Lower lobe of right lung (tissue), 2 donors: ENCODE results near the gene FAM111A. TPM values are rescaled to one million over a fixed set of nuclear protein-coding genes. Genes with fewer than 3 reads are reported as not detected.
"Not testable (repeated sequence)": the region's sequence is repeated elsewhere in the genome, so short reads cannot be mapped to it uniquely, and the experiment has no call there.

ENCODE experiments used
- ATAC-seq, 2 donors: fragments of 200-7000 bp; cut with Tn5 transposase; one replicate each; pipeline ENCODE4 v1.9.1; 2020 to 2022; ENCODE audit warnings: mild to moderate bottlenecking in 2 of 2, moderate library complexity in 2 of 2
- DNase-seq: peaks from one replicate; pipeline ENCODE4 v3.0.0-alpha.2; 2020
- H3K27ac ChIP-seq: fragments of 200-600 bp; one replicate; pipeline ENCODE4 v1.8.0; 2022
- H3K27me3 ChIP-seq: fragments of 200-600 bp; one replicate; pipeline ENCODE4 v1.8.0; 2022; ENCODE audit warnings: low read depth
- H3K36me3 ChIP-seq: fragments of 200-600 bp; one replicate; pipeline ENCODE4 v1.8.0; 2022; ENCODE audit warnings: mild to moderate bottlenecking
- H3K4me1 ChIP-seq: fragments of 200-600 bp; one replicate; pipeline ENCODE4 v1.8.0; 2022
- H3K4me3 ChIP-seq: fragments of 200-600 bp; one replicate; pipeline ENCODE4 v1.8.0; 2022; ENCODE audit warnings: mild to moderate bottlenecking
- H3K9me3 ChIP-seq: fragments of 200-600 bp; one replicate; pipeline ENCODE4 v1.8.0; 2022
- intact Hi-C: fragments of 100-400 bp; cut with DNase I; formaldehyde crosslinking; loops from one replicate; pipeline ENCODE4 v1.11.0; 2022
- total RNA-seq: library from RNA; stranded (reverse); fragmentation: NEBNext Ultra II Directional; extraction: Animal tissue kit (Norgen Biotek cat#: 25700); gene quantifications from one replicate; pipeline ENCODE4 v1.2.1, GENCODE V29; 2021
- TF ChIP-seq, protein P1 (sequence below): fragments of 200-600 bp; IDR thresholded peaks from one replicate; pipeline ENCODE4 v1.8.0; 2022; ENCODE audit warnings: antibody characterized with exemption, mild to moderate bottlenecking
- donor health status: DM: no; HTN: yes; CAD: no; lungs with severe emphysema.

Gene FAM111A
- total RNA-seq, 1 donor from 2014 or later, result 68.4 TPM

DNA sequence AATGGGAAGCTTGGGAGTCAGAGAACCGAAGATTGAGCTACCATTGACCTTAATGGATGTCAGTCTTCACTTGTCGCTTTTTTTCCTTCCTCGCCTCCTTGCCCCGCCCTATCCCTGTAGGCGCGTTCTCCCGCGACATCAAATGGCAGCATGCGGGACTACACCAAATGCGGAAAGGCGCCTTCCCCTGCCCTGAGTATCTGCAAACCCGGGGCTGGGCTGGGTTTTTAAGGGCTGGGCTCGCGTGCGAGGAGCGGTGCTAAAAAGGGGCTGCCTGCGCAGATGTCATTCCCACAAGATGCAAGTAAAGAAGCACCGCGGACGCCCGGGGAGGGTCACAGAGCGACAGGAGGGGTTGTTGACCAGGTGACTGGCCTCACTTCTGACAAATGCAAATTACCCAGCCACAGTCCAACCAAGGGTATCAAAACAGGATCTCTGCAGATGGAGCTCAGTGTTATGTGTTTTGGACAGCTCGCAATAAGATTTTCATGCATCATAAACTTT, 40.3 kb upstream of the FAM111A start:
- intact Hi-C loops, result no loop called here
- peak; percentile 75 for DNase-seq

DNA sequence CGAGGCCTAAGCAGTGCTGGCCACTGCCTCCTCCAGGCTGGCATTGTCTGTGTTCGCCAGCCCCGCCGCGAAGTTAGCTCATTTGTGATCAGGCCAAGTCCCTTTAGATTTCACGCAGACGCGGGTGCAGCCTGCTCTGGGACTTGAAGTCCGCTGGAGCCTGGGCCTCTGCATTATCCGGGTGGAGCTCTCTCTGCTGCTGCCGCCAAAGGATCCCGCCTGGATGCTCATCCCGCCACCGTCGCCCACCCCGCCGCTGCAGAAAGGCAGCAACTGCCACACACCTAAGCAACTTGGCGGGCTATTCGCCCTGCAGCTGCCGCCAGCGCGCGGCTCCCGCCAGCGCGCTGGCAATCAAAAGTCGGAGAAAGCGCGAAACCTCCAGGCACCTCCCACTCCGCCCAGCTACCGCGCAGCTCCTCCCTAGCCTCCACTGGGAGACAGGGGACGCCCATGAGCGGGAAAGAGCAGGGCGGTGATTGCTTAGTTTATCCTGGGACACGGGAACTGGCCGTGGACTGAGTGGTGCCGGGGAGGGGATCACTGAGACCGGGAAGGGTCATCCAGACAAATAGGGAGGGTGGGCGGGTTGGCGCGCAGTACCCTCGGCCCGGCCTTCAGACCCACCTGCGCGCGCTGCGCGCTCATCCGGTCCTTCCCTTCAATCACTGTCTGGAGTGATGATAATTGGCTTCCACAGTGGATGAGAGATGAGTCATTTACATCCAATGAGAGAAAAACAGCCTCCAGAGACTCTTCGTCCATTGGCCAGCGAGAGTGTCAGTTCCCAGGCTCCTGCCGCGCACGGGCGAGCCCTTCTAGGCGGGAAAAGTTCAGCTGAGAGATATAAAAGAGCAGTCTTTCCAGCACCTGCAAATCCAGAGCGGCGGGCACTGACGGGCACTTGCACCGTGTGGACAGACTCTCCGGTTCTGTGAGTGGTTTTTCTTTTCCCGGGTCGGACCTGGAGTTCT, 36.0 kb upstream of the FAM111A start, which contains the start of gene FAM111B:
FAM111B (plus strand) TSS at position 875 of the 974 bp plus-strand sequence. CDS start 2,389 bp downstream, outside the sequence.
- Histone ChIP-seq H3K4me1 (peaks cover 21% of the 10 kb centered on the region), H3K36me3 (no peaks in the 10 kb centered on the region), H3K27me3 (no peaks in the 10 kb centered on the region), H3K9me3 (no peaks in the 10 kb centered on the region), H3K4me3 (peak within 1 kb of the TSS; percentile 65), H3K27ac (no peak within 1 kb of the TSS)
- ATAC-seq, result peak; percentile 96 to 98
- TF ChIP-seq, protein P1, sequence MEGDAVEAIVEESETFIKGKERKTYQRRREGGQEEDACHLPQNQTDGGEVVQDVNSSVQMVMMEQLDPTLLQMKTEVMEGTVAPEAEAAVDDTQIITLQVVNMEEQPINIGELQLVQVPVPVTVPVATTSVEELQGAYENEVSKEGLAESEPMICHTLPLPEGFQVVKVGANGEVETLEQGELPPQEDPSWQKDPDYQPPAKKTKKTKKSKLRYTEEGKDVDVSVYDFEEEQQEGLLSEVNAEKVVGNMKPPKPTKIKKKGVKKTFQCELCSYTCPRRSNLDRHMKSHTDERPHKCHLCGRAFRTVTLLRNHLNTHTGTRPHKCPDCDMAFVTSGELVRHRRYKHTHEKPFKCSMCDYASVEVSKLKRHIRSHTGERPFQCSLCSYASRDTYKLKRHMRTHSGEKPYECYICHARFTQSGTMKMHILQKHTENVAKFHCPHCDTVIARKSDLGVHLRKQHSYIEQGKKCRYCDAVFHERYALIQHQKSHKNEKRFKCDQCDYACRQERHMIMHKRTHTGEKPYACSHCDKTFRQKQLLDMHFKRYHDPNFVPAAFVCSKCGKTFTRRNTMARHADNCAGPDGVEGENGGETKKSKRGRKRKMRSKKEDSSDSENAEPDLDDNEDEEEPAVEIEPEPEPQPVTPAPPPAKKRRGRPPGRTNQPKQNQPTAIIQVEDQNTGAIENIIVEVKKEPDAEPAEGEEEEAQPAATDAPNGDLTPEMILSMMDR, result no peak
- peak; percentile 87 for DNase-seq
- intact Hi-C loops, result no loop called here

More for the DNA sequence above, 40.3 kb upstream of the FAM111A start:
- peaks cover 19% of the 10 kb centered on the region for H3K4me1 ChIP-seq
- TF ChIP-seq, protein P1, result peak; percentile 30
- no peaks in the 10 kb centered on the region for H3K36me3 ChIP-seq
- H3K27ac ChIP-seq, result no peak overlapping the region
- peak overlapping the region; percentile 45 for H3K4me3 ChIP-seq
- H3K27me3 ChIP-seq, result no peaks in the 10 kb centered on the region
- no peaks in the 10 kb centered on the region for H3K9me3 ChIP-seq
- peak; percentile 73 to 76 for ATAC-seq

DNA sequence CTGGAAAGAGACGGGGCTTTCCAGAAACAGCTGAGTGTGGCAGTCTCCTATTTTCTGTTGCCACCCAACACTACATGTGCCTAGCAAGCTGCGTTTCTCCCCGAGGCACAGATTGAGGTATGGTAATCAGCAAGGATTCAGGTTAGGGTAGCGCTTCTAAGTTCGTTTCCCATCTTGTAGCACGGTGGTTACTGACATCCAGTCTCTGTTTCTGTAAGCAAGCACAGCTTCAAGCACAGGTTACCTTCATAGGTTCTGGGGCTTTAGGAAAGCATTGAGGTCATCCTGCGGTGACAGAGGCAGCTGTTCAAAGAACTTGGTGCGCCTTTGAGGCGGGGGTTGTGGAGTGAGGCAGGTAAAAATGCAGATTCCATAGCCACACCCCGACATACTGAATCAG, 34.9 kb upstream of the FAM111A start:
- H3K27me3 ChIP-seq, H3K9me3 ChIP-seq, DNase-seq, H3K36me3 ChIP-seq, H3K27ac ChIP-seq, intact Hi-C loops: not testable (repeated sequence)
- Histone ChIP-seq H3K4me3 (peak overlapping the region; percentile 65), H3K4me1 (peaks cover 13% of the 10 kb centered on the region)
- peak in 1 of 2 donors; percentile 1 for ATAC-seq

DNA sequence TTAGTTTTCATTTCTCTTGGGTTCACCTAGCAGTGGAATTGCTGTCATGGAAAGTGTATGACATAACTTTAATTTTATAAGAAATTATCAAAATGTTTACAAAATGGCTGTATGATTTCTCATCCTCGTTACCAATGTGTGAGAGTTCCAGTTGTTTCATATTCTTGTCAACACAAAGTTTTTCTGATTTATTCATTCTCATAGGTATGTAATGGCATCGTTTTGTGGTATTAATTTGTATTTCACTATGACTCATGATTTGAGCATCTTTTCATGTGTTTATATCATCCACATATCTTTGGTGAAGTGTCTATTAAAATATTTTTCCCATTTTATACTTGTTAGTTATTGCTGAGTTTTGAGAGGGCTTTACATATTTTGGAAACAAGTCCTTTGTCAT, 30.2 kb upstream of the FAM111A start:
- Histone ChIP-seq H3K36me3 (no peaks in the 10 kb centered on the region), H3K27me3 (no peaks in the 10 kb centered on the region), H3K9me3 (peaks cover under 1% of the 10 kb centered on the region), H3K27ac (no peak overlapping the region), H3K4me3 (no peak overlapping the region), H3K4me1 (peaks cover under 1% of the 10 kb centered on the region)
- ATAC-seq (no peak), DNase-seq (no peak)
- TF ChIP-seq, protein P1, result no peak
- intact Hi-C loops, result no loop called here

DNA sequence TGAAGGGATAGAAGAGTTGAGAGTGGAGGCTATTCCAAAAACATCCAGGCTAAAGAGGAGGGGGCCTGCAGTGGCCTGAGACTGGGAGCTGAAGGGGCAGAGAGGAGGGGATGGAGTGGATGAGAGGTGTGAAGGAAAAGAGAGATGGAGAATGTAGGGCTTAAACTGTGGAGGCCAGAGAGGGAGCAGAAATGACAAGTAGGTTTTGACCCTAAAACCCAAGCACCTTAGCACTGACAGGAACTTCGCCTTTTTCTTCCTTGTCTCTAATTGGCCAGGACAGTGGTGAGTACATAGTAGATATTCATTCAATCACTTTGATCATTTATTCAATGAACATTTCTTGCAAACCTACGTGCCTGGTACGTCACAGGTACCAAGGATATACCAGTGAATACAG, 28.3 kb upstream of the FAM111A start:
- no peak overlapping the region for H3K4me3 ChIP-seq
- TF ChIP-seq, protein P1, result no peak
- H3K4me1 ChIP-seq, result no peaks in the 10 kb centered on the region
- H3K27me3 ChIP-seq, result no peaks in the 10 kb centered on the region
- ATAC-seq (no peak), DNase-seq (no peak)
- peaks cover 17% of the 10 kb centered on the region for H3K9me3 ChIP-seq
- no peaks in the 10 kb centered on the region for H3K36me3 ChIP-seq
- intact Hi-C loops, result no loop called here
- no peak overlapping the region for H3K27ac ChIP-seq

DNA sequence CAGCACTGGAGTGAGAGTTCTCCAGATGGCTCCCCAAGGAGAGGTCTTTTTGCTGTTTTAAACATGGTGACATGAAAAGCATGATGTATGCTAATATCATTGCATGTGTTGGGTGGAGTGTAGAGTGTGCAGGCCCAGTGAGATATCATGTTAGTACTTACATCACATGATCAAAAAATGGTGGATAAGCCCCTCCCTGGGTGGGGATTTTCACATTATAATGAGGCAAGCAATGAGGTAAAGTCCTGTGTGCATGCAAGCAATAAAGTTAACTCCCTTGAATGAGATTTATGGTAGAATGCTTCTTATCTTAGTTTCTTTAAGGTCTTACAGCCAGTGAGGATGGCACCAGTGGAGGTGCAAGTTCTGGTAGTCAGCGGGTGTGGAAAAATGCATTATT, 27.1 kb upstream of the FAM111A start:
- H3K27me3 ChIP-seq, result no peaks in the 10 kb centered on the region
- H3K27ac ChIP-seq, result no peak overlapping the region
- no peak for ATAC-seq
- H3K4me3 ChIP-seq, result no peak overlapping the region
- no peaks in the 10 kb centered on the region for H3K36me3 ChIP-seq
- peaks cover 17% of the 10 kb centered on the region for H3K9me3 ChIP-seq
- TF ChIP-seq, protein P1, result no peak
- DNase-seq, result no peak
- intact Hi-C loops, result no loop called here
- no peaks in the 10 kb centered on the region for H3K4me1 ChIP-seq
